Activated B cell treated with CpG ODN at 0.5 μM for 24 hours (primary cell): ENCODE results near the gene AKAP13. TPM values are rescaled to one million over a fixed set of nuclear protein-coding genes. Genes with fewer than 3 reads are reported as not detected.

Experiments used
- ATAC-seq: fragments of 200-7000 bp; cut with Tn5 transposase; one replicate; pipeline ENCODE4 v1.10.0; 2021; ENCODE audit warnings: low read depth, mild to moderate bottlenecking, moderate library complexity
- CTCF ChIA-PET: fragments of 350-600 bp; sonication (Branson Sonifier 250); formaldehyde crosslinking; loops from one replicate; lab custom pipeline; 2021; ENCODE audit warnings: antibody characterized with exemption; lab: Charles Lee
- POLR2A ChIA-PET: fragments of 350-600 bp; sonication (Branson Sonifier 250); formaldehyde crosslinking; loops from one replicate; lab custom pipeline; 2021; ENCODE audit warnings: antibody characterized with exemption; lab: Charles Lee
- DNase-seq: peaks from one replicate; pipeline ENCODE4 v3.0.0; 2022
- H3K27ac Mint-ChIP-seq: one replicate; pipeline ENCODE4 v1.8.0; 2020; ENCODE audit warnings: mixed read lengths
- H3K27me3 Mint-ChIP-seq: one replicate; pipeline ENCODE4 v1.8.0; 2021; ENCODE audit warnings: mixed read lengths
- H3K36me3 Mint-ChIP-seq: one replicate; pipeline ENCODE4 v1.8.0; 2021; ENCODE audit warnings: low read depth, mixed read lengths
- H3K4me1 Mint-ChIP-seq: one replicate; pipeline ENCODE4 v1.8.0; 2021; ENCODE audit warnings: mixed read lengths
- H3K4me3 Mint-ChIP-seq: one replicate; pipeline ENCODE4 v1.8.0; 2020; ENCODE audit warnings: mild to moderate bottlenecking, mixed read lengths
- H3K9me3 Mint-ChIP-seq: one replicate; pipeline ENCODE4 v1.8.0; 2020; ENCODE audit warnings: mixed read lengths
- CTCF ChIP-seq: fragments of 200-600 bp; IDR thresholded peaks from one replicate; pipeline ENCODE4 v1.8.0; 2022; ENCODE audit warnings: antibody characterized with exemption, mild to moderate bottlenecking
- intact Hi-C: fragments of 100-400 bp; cut with micrococcal nuclease; formaldehyde crosslinking; loops from one replicate; pipeline ENCODE4 v1.15.1; 2024
- total RNA-seq: library from RNA; stranded (reverse); gene quantifications from 2 replicates; pipeline ENCODE4 v1.2.3, GENCODE V29; 2022

The AKAP13 gene
- total RNA-seq, 1 donor from 2014 or later: 290 TPM

DNA sequence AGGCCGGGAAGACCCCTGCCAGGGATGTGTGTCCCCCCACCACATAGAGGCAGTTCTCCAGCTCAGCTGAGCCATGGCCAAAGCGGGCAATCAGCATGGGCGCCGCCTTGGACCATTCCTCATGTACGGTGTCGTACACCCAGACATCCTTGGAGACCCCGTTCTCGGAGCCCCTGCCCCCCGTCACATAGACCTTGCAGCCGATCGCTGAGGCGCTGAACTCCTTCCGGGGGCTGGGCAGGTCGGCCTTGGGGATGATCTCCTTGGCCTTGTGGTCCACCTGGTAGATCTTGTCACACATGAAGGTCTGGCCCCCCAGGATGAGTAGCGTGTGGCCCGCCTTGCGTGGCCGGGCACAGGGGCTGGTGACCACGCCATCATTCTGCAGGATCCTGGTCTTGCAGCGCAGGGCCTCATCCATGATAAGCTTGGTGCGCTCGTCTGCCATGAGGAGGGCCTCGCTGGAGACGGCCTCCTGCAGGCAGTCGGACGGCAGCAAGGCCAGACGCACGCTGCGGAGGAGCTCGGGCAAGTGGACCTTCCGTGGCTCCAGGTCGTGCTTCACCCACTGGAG is 388.3 kb downstream of the AKAP13 start:
- no peak overlapping the region for H3K4me3 Mint-ChIP-seq
- no peaks in the 10 kb centered on the region for H3K27me3 Mint-ChIP-seq
- no peak overlapping the region for H3K27ac Mint-ChIP-seq
- no peaks in the 10 kb centered on the region for H3K4me1 Mint-ChIP-seq
- intact Hi-C loops: no loop called here
- ChIA-PET POLR2A (interaction anchor here (0.6 kb wide), 1 partner anchor 38 kb away, joined by 13 read pairs; no protein-coding TSS in a partner anchor), CTCF (no interaction called here)
- DNase-seq (no peak), ATAC-seq (no peak)
- no peaks in the 10 kb centered on the region for H3K9me3 Mint-ChIP-seq
- no peak for TF ChIP-seq CTCF
- H3K36me3 Mint-ChIP-seq: no peaks in the 10 kb centered on the region

DNA sequence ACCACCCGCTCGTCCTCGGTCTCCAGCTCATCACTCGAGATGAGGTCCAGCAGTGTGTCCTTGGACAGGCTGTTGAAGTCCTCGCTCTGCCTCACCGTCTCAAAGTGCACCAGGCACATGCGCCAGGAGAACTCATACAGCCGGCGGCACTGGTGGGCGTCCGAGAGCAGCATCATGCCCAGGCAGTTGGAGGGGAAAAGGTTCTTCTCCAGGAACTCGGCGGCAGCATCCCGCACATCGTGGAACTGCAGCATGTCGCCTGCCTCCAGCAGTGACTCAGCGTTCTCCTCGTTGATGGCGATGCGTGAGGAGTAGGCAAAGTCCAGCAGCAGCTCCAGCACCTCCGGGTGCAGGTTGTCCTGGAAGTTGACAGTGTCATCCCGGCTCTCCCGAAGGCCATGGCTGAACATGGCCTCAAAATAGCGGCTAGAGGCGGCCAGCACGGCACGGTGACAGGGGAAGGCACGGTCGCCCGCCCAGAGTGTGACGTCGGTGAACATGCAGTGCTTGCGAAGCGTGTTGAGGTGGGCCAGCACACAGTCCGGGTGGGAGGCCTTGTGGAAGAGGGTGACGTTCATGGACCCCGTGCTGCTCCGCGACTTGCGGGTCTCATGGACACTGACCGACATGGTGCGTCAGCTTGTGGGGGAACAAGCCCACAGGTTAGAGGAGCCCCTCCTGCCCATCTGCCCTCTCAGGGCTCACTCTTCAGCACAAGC is 388.9 kb downstream of the AKAP13 start:
- intact Hi-C loops: no loop called here
- no peak for TF ChIP-seq CTCF
- ATAC-seq: no peak
- DNase-seq: no peak
- no peak overlapping the region for H3K27ac Mint-ChIP-seq
- H3K36me3 Mint-ChIP-seq: no peaks in the 10 kb centered on the region
- no peaks in the 10 kb centered on the region for H3K4me1 Mint-ChIP-seq
- H3K4me3 Mint-ChIP-seq: no peak overlapping the region
- CTCF ChIA-PET: no interaction called here
- H3K27me3 Mint-ChIP-seq: no peaks in the 10 kb centered on the region
- no peaks in the 10 kb centered on the region for H3K9me3 Mint-ChIP-seq
- POLR2A ChIA-PET: interaction anchor here (0.6 kb wide), 1 partner anchor 38 kb away, joined by 13 read pairs; no protein-coding TSS in a partner anchor

- POLR2A ChIA-PET: no interaction called here
- no peaks in the 10 kb centered on the region for H3K9me3 Mint-ChIP-seq
- no peaks in the 10 kb centered on the region for H3K36me3 Mint-ChIP-seq
- DNase-seq: no peak
- no peak overlapping the region for H3K27ac Mint-ChIP-seq
- H3K4me1 Mint-ChIP-seq: no peaks in the 10 kb centered on the region
- intact Hi-C loops: no loop called here
- CTCF ChIA-PET: no interaction called here
- no peaks in the 10 kb centered on the region for H3K27me3 Mint-ChIP-seq
- ATAC-seq: no peak
- no peak for TF ChIP-seq CTCF
- no peak overlapping the region for H3K4me3 Mint-ChIP-seq
Observed at GRCh38 chr15:85770096-85771041, 390.0 kb downstream of the AKAP13 start.

GRCh38 chr15:85771271-85771670 is 390.9 kb downstream of the AKAP13 start:
- intact Hi-C loops: no loop called here
- TF ChIP-seq CTCF: no peak
- Mint-ChIP-seq H3K36me3 (no peaks in the 10 kb centered on the region), H3K4me1 (no peaks in the 10 kb centered on the region), H3K27me3 (no peaks in the 10 kb centered on the region), H3K4me3 (no peak overlapping the region), H3K9me3 (no peaks in the 10 kb centered on the region), H3K27ac (no peak overlapping the region)
- ChIA-PET POLR2A (no interaction called here), CTCF (no interaction called here)
- no peak for DNase-seq
- ATAC-seq: no peak
